Endothelial cell (in vitro differentiated cells): ENCODE measurements around the gene OXCT1. TPM values are rescaled to one million over a fixed set of nuclear protein-coding genes. Genes with fewer than 3 reads are reported as not detected.
A peak's percentile ranks its signal among the peaks of the same experiment; 100 is the strongest.

Experiments
- DNase-seq: peaks from one replicate; pipeline ENCODE4 v3.0.0; 2021; ENCODE audit warnings: low spot score
- H3K27ac Mint-ChIP-seq: one replicate; pipeline ENCODE4 v1.8.0; 2021; ENCODE audit warnings: mixed read lengths, inconsistent platforms; ENCODE audit not compliant: unreplicated experiment
- H3K27me3 Mint-ChIP-seq: one replicate; pipeline ENCODE4 v1.8.0; 2021; ENCODE audit warnings: mild to moderate bottlenecking, moderate library complexity, mixed read lengths, inconsistent platforms; ENCODE audit not compliant: unreplicated experiment
- H3K36me3 Mint-ChIP-seq: one replicate; pipeline ENCODE4 v1.8.0; 2021; ENCODE audit warnings: mild to moderate bottlenecking, low read depth, mixed read lengths, inconsistent platforms; ENCODE audit not compliant: unreplicated experiment
- H3K4me1 Mint-ChIP-seq: one replicate; pipeline ENCODE4 v1.8.0; 2021; ENCODE audit warnings: mild to moderate bottlenecking, mixed read lengths, inconsistent platforms; ENCODE audit not compliant: unreplicated experiment
- H3K4me3 Mint-ChIP-seq: one replicate; pipeline ENCODE4 v1.8.0; 2021; ENCODE audit warnings: mild to moderate bottlenecking, mixed read lengths, inconsistent platforms; ENCODE audit not compliant: unreplicated experiment
- H3K9me3 Mint-ChIP-seq: one replicate; pipeline ENCODE4 v1.8.0; 2021; ENCODE audit warnings: mixed read lengths, inconsistent platforms; ENCODE audit not compliant: unreplicated experiment
- total RNA-seq: library from RNA; stranded (reverse); fragmentation: NEBNext Ultra II Directional; extraction: Animal tissue kit (Norgen Biotek cat#: 25700); gene quantifications from one replicate; pipeline ENCODE4 v1.2.1, GENCODE V29; 2021; ENCODE audit not compliant: unreplicated experiment
- TF ChIP-seq, protein P1 (sequence below): fragments of 200-600 bp; sonication (generic); IDR thresholded peaks from one replicate; pipeline ENCODE4 v1.5.0; 2021; ENCODE audit warnings: antibody characterized with exemption; ENCODE audit not compliant: unreplicated experiment

OXCT1 gene
- total RNA-seq, 1 donor from 2014 or later, result 6.5 TPM

DNA sequence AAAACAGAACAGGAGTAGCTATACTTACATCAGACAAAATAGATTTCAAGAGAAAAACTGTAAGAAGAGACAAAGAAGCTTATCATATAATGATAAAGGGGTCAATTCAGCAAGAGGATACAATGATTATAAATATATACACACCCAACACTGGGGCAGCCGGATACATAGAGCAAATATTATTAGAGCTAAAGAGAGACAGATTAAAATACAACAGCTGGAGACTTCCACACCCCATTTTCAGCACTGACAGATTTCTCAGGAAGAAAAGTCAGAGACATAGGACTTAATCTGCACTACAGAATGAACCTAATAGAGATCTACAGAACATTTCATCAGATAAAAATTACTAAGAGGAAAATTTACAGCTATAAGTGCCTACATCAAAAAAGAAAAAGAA lies 35.7 kb downstream of the OXCT1 start:
- no peak for DNase-seq
- peaks cover 4% of the 10 kb centered on the region for H3K27me3 Mint-ChIP-seq
- H3K36me3 Mint-ChIP-seq, result no peaks in the 10 kb centered on the region
- TF ChIP-seq, protein P1, sequence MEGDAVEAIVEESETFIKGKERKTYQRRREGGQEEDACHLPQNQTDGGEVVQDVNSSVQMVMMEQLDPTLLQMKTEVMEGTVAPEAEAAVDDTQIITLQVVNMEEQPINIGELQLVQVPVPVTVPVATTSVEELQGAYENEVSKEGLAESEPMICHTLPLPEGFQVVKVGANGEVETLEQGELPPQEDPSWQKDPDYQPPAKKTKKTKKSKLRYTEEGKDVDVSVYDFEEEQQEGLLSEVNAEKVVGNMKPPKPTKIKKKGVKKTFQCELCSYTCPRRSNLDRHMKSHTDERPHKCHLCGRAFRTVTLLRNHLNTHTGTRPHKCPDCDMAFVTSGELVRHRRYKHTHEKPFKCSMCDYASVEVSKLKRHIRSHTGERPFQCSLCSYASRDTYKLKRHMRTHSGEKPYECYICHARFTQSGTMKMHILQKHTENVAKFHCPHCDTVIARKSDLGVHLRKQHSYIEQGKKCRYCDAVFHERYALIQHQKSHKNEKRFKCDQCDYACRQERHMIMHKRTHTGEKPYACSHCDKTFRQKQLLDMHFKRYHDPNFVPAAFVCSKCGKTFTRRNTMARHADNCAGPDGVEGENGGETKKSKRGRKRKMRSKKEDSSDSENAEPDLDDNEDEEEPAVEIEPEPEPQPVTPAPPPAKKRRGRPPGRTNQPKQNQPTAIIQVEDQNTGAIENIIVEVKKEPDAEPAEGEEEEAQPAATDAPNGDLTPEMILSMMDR, result no peak
- H3K27ac Mint-ChIP-seq, result peak overlapping the region; percentile 3
- peaks cover 33% of the 10 kb centered on the region for H3K4me1 Mint-ChIP-seq
- no peak overlapping the region for H3K4me3 Mint-ChIP-seq
- no peaks in the 10 kb centered on the region for H3K9me3 Mint-ChIP-seq

DNA sequence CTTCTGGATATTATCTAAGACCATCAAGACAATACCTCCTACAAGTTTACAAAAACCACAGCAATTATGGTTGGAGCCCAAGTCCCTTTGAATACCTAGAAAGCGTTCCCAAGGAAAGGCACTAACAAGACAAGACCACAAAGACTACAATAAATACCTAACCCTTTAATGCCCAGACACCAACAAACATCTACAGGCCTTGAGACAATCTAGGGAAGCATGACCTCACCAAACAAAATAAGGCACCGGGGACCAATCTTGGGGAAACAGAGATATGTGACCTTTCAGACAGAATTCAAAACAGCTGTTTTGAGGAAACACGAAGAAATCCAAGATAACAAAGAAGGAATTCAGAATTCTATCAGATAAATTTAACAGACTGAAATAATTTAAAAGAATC lies 37.8 kb downstream of the OXCT1 start:
- TF ChIP-seq, protein P1, result no peak
- Mint-ChIP-seq H3K27ac (peak overlapping the region; percentile 97), H3K4me3 (no peak overlapping the region), H3K36me3 (no peaks in the 10 kb centered on the region), H3K9me3 (no peaks in the 10 kb centered on the region), H3K4me1 (peaks cover 33% of the 10 kb centered on the region), H3K27me3 (peaks cover 4% of the 10 kb centered on the region)
- no peak for DNase-seq

DNA sequence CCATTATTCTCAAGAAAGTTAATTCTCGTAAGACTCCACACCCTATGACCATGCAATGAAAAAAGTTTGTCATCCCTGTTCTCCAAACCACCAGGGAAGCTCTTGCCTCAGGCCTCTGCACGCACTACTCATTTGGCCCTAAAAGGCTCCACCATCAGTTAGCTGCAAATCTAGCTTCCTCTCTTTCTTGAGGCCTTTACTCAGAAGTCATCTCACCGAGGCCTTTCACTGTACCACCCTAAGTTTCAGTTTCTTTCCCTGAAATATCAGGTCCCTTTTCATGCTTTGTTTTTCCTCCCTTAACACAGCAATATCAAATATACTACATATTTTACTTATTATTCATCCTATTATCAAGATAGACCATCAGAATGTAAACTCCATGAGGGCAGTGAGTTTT lies 39.1 kb downstream of the OXCT1 start:
- Mint-ChIP-seq H3K9me3 (no peaks in the 10 kb centered on the region), H3K27me3 (peaks cover 4% of the 10 kb centered on the region), H3K4me1 (peaks cover 33% of the 10 kb centered on the region), H3K4me3 (no peak overlapping the region), H3K27ac (peak overlapping the region; percentile 97), H3K36me3 (no peaks in the 10 kb centered on the region)
- DNase-seq, result no peak
- TF ChIP-seq, protein P1, result no peak

DNA sequence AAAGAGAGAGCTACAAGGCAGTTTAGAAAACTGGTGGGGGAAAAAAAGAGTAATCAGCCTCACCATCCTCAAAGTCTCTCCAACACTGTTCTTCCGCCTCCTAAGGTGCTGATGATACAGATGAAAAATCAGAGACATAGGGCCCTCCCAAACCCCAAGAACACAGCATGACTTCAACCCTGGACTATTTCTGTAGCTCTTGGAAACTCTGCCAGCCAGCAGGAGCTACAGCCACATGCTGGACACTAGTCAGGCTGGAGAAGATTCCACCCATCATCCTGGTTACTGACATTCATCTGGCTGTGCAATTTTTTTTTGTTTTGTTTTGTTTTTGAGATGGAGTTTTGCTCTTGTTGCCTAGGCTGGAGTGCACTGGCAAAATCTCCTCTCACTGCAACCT lies 42.4 kb downstream of the OXCT1 start:
- no peak for DNase-seq
- Mint-ChIP-seq H3K4me3 (no peak overlapping the region), H3K36me3 (no peaks in the 10 kb centered on the region)

DNA sequence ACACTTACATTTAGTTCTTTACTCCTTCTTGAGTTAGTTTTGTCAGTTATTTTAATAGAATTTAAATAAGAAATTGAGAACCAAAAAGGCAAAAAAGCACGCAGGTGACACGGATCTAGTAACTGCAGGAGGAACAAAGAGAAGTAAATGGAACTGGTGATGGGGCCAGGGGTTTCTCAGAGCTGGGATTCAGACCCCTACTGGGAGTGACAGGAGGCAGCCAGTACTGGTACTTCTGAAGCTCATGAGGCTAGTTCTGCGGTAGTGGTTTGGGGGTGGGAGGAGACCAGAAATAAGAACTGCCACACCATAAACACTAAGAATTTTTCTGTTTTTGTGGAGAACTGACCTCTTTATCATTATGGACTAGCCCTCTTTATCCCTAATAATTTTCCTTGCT lies 48.2 kb downstream of the OXCT1 start:
- DNase-seq, result no peak
- peaks cover 7% of the 10 kb centered on the region for H3K4me1 Mint-ChIP-seq
- no peaks in the 10 kb centered on the region for H3K36me3 Mint-ChIP-seq

More for the DNA sequence above, 42.4 kb downstream of the OXCT1 start:
- TF ChIP-seq, protein P1, result no peak
- no peak overlapping the region for H3K27ac Mint-ChIP-seq
- peaks cover 14% of the 10 kb centered on the region for H3K4me1 Mint-ChIP-seq
- peaks cover 2% of the 10 kb centered on the region for H3K27me3 Mint-ChIP-seq
- no peaks in the 10 kb centered on the region for H3K9me3 Mint-ChIP-seq

More for the DNA sequence above, 48.2 kb downstream of the OXCT1 start:
- Mint-ChIP-seq H3K9me3 (no peaks in the 10 kb centered on the region), H3K27ac (no peak overlapping the region), H3K27me3 (no peaks in the 10 kb centered on the region), H3K4me3 (no peak overlapping the region)
- TF ChIP-seq, protein P1, result no peak
